ENCODE data around the gene MRAS. TPM values are rescaled to one million over a fixed set of nuclear protein-coding genes. Genes with fewer than 3 reads are reported as not detected.

MRAS gene
- total RNA-seq, 1 donor from 2014 or later: 40.1 TPM

GRCh38 chr3:138394156-138394555 lies 45.8 kb downstream of the MRAS start:
- Mint-ChIP-seq H3K9me3 (no peaks in the 10 kb centered on the region), H3K4me3 (no peak overlapping the region), H3K27ac (no peak overlapping the region), H3K36me3 (peaks cover 2% of the 10 kb centered on the region), H3K27me3 (ENCODE audit: low read depth) (no peaks in the 10 kb centered on the region), H3K4me1 (peaks cover 23% of the 10 kb centered on the region)
- no peak for TF ChIP-seq CTCF (IDR thresholded peaks at IDR 0.05; ENCODE audit: unreplicated experiment)
- no peak for DNase-seq (ENCODE audit: low spot score in 2 of 2, unreplicated experiment in 2 of 2)

- Mint-ChIP-seq H3K4me3 (no peak overlapping the region), H3K4me1 (peaks cover 19% of the 10 kb centered on the region), H3K27me3 (ENCODE audit: low read depth) (no peaks in the 10 kb centered on the region), H3K27ac (no peak overlapping the region), H3K9me3 (no peaks in the 10 kb centered on the region), H3K36me3 (peaks cover 2% of the 10 kb centered on the region)
- DNase-seq (ENCODE audit: low spot score in 2 of 2, unreplicated experiment in 2 of 2): no peak
- TF ChIP-seq CTCF (IDR thresholded peaks at IDR 0.05; ENCODE audit: unreplicated experiment): no peak
These were observed 46.3 kb downstream of the MRAS start for GRCh38 chr3:138394686-138395085.

GRCh38 chr3:138395865-138396751 lies 47.7 kb downstream of the MRAS start:
- H3K27me3 Mint-ChIP-seq (ENCODE audit: low read depth): no peaks in the 10 kb centered on the region
- no peak overlapping the region for H3K27ac Mint-ChIP-seq
- H3K36me3 Mint-ChIP-seq: peaks cover 5% of the 10 kb centered on the region
- no peak for TF ChIP-seq CTCF (IDR thresholded peaks at IDR 0.05; ENCODE audit: unreplicated experiment)
- no peaks in the 10 kb centered on the region for H3K9me3 Mint-ChIP-seq
- no peak overlapping the region for H3K4me3 Mint-ChIP-seq
- H3K4me1 Mint-ChIP-seq: peaks cover 6% of the 10 kb centered on the region
- no peak for DNase-seq (ENCODE audit: low spot score in 2 of 2, unreplicated experiment in 2 of 2)

- Mint-ChIP-seq H3K27ac (peak overlapping the region; percentile 18), H3K36me3 (peaks cover 6% of the 10 kb centered on the region), H3K9me3 (no peaks in the 10 kb centered on the region), H3K27me3 (ENCODE audit: low read depth) (no peaks in the 10 kb centered on the region), H3K4me3 (no peak overlapping the region), H3K4me1 (peaks cover 3% of the 10 kb centered on the region)
- no peak for TF ChIP-seq CTCF (IDR thresholded peaks at IDR 0.05; ENCODE audit: unreplicated experiment)
- no peak for DNase-seq (ENCODE audit: low spot score in 2 of 2, unreplicated experiment in 2 of 2)
These were observed 48.5 kb downstream of the MRAS start for GRCh38 chr3:138396752-138397410.

- no peaks in the 10 kb centered on the region for H3K4me1 Mint-ChIP-seq
- peaks cover 9% of the 10 kb centered on the region for H3K36me3 Mint-ChIP-seq
- no peak overlapping the region for H3K27ac Mint-ChIP-seq
- no peak for TF ChIP-seq CTCF (IDR thresholded peaks at IDR 0.05; ENCODE audit: unreplicated experiment)
- H3K4me3 Mint-ChIP-seq: no peak overlapping the region
- DNase-seq (ENCODE audit: low spot score in 2 of 2, unreplicated experiment in 2 of 2): no peak
- H3K9me3 Mint-ChIP-seq: no peaks in the 10 kb centered on the region
- H3K27me3 Mint-ChIP-seq (ENCODE audit: low read depth): no peaks in the 10 kb centered on the region
These were observed 49.6 kb downstream of the MRAS start for GRCh38 chr3:138397983-138398382.

Data from mesothelial cell of epicardium (in vitro differentiated cells).